NB4 (cell line): ENCODE data around the gene PDE6G.

Experiments
- POLR2A ChIP-seq: IDR thresholded peaks from 2 replicates; pipeline ENCODE4 v1.6.1; 2011; ENCODE audit warnings: mild to moderate bottlenecking; ENCODE audit not compliant: insufficient read length; ENCODE audit errors: extremely low read depth
- TF ChIP-seq, protein P1 (sequence below): IDR thresholded peaks from one replicate; pipeline ENCODE4 v1.5.1; 2012; ENCODE audit warnings: low read depth, low read length

DNA sequence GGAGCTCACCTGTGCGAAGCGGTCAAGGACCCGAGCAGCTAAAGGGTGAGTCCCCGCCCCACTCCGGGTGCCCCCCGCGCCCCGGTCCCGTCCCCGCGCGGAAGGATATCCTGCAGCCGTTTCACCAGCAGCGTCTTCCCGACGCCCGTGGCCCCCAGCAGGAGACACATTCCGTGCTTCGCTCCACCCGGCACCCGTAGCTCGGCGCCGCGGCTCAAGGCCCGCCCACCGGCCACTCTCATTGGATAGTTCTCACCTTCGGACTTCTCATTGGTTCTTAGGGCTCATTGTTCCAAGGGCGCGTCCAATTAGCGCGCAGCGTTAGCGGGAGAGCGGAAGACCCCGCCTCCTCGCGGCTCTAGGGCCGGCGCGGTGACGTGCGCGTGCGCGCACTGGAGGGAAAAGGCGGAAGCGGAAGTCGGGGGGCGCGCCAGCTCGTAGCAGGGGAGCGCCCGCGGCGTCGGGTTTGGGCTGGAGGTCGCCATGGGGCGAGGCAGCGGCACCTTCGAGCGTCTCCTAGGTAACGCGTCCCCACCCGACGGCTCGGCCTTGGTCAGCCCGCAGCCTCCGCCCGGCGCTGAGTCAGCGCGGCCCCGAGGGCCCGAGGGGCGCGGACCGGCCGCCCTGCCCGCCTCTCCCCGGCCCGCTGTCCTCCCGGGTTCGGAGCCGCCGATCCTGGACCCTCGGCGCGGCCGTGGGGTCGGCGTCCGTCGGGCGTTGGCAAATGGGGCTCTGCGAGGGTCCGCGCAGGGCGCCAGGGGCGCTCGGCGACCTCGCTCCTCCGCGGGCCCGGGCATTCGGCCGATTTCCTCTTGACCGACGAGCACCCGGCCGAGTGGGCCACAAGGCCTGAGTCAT, 27.5 kb upstream of the PDE6G start, which contains the start of the genes ARL16 and HGS:
- peak; percentile 39 for TF ChIP-seq POLR2A
- TF ChIP-seq, protein P1, sequence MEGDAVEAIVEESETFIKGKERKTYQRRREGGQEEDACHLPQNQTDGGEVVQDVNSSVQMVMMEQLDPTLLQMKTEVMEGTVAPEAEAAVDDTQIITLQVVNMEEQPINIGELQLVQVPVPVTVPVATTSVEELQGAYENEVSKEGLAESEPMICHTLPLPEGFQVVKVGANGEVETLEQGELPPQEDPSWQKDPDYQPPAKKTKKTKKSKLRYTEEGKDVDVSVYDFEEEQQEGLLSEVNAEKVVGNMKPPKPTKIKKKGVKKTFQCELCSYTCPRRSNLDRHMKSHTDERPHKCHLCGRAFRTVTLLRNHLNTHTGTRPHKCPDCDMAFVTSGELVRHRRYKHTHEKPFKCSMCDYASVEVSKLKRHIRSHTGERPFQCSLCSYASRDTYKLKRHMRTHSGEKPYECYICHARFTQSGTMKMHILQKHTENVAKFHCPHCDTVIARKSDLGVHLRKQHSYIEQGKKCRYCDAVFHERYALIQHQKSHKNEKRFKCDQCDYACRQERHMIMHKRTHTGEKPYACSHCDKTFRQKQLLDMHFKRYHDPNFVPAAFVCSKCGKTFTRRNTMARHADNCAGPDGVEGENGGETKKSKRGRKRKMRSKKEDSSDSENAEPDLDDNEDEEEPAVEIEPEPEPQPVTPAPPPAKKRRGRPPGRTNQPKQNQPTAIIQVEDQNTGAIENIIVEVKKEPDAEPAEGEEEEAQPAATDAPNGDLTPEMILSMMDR: no peak
